Mucosa of gallbladder (tissue), 1 donor: ENCODE results near the gene HNRNPF. TPM values are rescaled to one million over a fixed set of nuclear protein-coding genes. Genes with fewer than 3 reads are reported as not detected.
"Not testable (repeated sequence)": the region's sequence is repeated elsewhere in the genome, so short reads cannot be mapped to it uniquely, and the experiment has no call there.

Experiments
- DNase-seq: peaks from one replicate; pipeline ENCODE4 v3.0.0-alpha.2; 2020; ENCODE audit warnings: low spot score
- total RNA-seq: library from RNA; stranded (reverse); gene quantifications from one replicate; pipeline ENCODE4 v1.2.1, GENCODE V29; 2021
- donor health status: DM: no; HTN: no; CAD: no.

Gene HNRNPF
- total RNA-seq, 1 donor from 2014 or later, result 184 TPM

DNA sequence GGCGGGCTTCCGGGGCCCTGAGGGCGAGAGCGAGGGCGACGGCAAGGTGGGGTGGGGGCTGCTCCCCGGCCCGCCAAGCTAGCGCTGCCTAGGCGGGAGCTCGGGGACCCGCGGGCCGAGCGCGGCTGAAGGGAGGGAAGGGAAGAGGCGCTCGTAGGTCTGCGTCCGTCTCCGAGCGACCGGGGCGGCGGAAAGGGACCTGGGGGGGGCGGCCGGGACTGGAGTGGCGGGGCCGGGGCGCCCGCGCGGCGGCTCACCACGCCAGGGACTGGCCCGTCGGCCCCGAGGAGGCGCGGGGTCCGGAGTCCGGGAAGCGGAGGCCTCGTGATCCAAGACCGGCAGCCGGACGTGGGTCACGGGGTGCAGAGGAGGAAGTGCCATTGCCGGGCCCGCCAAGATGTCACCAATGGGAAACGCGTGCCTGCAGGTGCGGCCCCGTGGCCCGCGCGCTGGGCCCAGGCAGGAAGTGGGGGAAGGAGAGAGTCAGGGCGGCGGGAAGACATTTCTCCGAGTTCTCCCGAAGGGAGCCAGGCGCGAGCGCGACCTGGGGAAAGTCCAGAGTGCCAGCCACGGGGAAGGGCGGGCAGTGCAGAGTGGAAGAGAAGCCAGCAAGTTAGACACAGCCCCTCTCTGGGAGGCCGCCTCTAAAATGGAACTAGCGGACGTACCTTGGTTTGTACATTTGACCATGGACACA lies 11.9 kb downstream of the HNRNPF start:
- DNase-seq, result peak; percentile 92

- peak; percentile 70 for DNase-seq
Measured at GRCh38 chr10:43396061-43396927, 12.7 kb downstream of the HNRNPF start.

- DNase-seq, result no peak
Measured at GRCh38 chr10:43395571-43396060, 13.4 kb downstream of the HNRNPF start.

DNA sequence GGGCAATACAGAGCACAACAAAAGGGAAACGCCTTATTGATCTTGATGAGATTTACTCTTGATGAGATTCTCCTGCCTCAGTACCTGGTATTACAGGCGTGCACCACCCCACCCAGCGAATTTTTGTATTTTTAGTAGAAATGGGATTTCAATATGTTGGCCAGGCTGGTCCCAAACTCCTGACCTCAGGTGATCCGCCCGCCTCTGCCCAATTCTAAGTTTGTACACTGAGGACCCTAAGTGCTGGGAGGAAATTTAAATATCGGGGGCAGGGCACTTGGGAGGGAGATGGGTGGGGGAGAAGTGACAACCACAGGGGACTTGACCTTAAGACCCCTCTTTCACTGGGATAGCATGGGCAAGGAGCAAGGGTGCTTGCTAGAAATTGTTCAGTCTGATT lies 14.1 kb downstream of the HNRNPF start:
- no peak for DNase-seq

- no peak for DNase-seq
Measured at GRCh38 chr10:43393606-43394360, 15.2 kb downstream of the HNRNPF start.

- DNase-seq, result not testable (repeated sequence)
Measured at GRCh38 chr10:43393186-43393585, 15.8 kb downstream of the HNRNPF start.

DNA sequence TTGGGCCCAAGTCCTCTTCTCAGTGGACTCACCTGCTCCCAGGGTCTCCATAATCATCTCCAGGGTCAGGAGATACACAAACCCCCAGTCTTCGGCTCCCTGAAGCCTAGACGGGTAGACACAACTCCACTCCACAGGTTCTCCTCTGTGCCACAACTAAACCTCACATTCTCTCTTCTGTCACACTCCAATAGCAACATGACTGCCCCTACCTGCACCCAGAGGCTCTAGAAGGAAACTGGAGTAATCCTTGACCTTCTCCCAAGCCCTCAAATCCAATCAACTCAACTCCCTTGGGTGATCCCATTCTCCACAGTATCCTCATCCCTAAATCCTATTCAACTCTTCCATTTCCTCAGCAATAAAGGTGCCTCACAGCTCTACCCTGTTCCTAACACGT lies 16.2 kb downstream of the HNRNPF start:
- no peak for DNase-seq

GRCh38 chr10:43391496-43391895 lies 17.5 kb downstream of the HNRNPF start:
- DNase-seq, result no peak

- DNase-seq, result no peak
Measured at GRCh38 chr10:43390759-43391158, 18.2 kb downstream of the HNRNPF start.

DNA sequence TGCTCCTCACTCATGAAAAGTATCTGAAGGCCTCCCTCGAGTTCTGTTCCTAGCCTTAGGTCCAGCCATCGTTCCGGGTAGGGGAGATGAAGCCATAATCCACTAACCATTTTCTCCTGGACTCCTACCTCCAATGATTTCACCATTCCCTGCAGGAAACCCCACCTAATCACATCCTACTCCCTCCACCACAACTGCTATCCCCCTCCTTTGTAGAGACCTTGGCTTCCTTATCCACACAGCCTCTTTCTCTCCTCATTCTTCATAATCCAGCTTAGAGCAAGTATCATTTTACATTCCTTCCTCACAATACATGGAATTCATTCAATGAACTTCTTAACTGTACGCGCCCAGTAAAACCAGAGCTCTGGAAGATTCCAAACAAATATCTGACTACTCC lies 18.7 kb downstream of the HNRNPF start:
- DNase-seq, result no peak

GRCh38 chr10:43389867-43390266 lies 19.1 kb downstream of the HNRNPF start:
- DNase-seq, result no peak

- DNase-seq, result no peak
Measured at GRCh38 chr10:43387678-43388032, 21.3 kb downstream of the HNRNPF start.

GRCh38 chr10:43386981-43387677 lies 21.9 kb downstream of the HNRNPF start:
- DNase-seq, result no peak

DNA sequence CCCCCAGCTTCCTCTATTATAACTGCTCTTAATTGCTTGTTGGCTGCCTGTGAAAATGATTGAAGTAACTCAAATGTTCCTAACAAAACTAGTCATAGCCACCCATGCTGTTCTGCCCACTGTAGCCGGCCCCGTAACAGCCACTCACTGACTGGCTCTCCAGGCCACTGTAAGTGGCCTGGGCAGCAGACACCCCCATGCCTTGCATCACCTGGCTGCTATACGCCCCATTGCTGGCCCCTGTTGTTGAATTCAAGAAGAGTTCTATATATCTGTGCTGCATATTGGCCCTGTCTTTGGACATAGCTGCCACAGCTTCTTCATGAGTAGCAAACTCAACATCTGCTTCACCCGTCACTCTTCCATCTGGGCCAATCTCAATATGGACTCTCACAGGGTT lies 22.4 kb downstream of the HNRNPF start:
- DNase-seq, result no peak

DNA sequence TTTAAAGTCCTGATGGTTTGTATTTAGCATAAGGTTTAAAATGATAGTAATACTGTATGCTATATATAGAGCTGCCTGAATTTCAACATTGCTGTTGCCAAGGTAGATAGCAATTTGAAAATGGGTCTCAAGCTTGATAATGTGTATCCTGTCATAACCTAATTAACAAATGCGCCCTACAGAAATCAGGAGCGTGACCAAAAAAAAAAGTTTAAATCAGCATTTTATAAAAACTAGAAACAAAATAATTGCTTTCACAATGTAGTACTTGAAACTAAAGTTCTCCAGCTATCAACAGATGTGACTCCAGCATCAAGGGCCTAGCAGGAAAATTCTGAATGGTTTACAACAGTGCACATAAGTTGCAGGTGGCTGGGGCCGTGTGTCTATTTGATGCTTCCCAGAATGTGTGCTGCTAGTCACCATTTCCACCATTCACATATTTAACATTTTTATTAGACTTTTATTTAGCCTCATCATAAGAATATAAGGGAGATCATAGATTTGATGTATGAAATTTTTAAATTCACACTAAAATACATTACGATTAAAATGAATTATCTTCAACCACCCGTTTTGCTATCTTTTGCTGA lies 23.5 kb downstream of the HNRNPF start:
- DNase-seq, result no peak

- no peak for DNase-seq
Measured at GRCh38 chr10:43384252-43385221, 24.4 kb downstream of the HNRNPF start.

GRCh38 chr10:43383204-43383971 lies 25.6 kb downstream of the HNRNPF start:
- DNase-seq, result no peak

DNA sequence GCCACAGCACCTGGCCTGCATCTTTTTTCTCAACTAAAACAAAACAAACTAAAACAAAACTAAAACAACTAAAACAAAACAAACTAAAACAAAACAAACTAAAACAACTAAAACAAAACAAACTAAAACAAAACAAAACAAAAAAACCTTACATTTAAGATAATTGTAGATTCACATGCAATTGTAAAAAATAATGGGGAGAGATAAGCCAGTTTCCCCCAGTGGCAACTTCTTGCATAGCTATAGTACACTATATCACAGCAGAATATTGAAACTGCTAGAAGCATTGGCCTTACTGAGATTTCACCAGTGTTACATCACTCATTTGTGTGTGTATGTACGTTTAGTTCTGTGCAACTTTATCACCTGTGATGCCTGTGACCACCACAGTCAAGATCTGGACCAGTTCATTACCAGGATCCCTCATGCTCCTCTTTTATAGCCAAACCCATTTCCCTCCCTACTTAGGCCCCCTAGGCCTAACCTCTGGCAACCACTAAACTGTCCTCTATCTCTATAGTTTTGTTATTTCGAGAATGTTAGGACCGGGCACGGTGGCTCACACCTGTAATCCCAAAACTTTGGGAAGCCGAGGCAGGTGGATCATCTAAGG lies 28.3 kb downstream of the HNRNPF start:
- DNase-seq, result no peak

DNA sequence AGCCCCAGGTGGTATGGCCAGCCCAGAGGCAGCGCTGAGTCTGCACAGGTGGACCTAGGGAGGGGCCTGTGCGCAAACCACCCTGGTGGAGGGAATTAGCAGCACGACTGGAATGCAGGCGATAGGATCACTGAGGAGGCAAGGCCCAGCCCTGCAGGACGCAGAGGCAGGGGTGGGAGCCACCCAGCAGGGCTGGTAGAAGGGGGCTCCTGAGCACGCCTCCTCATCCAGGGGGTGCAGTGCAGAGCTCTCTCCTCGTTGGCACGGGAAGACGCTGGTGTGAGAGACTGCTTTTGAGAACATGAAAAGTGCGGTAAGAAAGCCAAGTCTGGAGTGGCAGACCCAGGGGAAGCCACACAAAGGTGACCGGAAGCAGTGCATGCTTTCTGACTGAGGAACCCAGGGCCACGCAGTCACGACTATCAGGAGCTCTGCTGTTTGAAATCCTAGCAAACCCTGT lies 31.5 kb downstream of the HNRNPF start:
- peak; percentile 22 for DNase-seq
